ENCODE results near the gene CLK1.
"Not testable (repeated sequence)": the region's sequence is repeated elsewhere in the genome, so short reads cannot be mapped to it uniquely, and the experiment has no call there.

Gene CLK1

DNA sequence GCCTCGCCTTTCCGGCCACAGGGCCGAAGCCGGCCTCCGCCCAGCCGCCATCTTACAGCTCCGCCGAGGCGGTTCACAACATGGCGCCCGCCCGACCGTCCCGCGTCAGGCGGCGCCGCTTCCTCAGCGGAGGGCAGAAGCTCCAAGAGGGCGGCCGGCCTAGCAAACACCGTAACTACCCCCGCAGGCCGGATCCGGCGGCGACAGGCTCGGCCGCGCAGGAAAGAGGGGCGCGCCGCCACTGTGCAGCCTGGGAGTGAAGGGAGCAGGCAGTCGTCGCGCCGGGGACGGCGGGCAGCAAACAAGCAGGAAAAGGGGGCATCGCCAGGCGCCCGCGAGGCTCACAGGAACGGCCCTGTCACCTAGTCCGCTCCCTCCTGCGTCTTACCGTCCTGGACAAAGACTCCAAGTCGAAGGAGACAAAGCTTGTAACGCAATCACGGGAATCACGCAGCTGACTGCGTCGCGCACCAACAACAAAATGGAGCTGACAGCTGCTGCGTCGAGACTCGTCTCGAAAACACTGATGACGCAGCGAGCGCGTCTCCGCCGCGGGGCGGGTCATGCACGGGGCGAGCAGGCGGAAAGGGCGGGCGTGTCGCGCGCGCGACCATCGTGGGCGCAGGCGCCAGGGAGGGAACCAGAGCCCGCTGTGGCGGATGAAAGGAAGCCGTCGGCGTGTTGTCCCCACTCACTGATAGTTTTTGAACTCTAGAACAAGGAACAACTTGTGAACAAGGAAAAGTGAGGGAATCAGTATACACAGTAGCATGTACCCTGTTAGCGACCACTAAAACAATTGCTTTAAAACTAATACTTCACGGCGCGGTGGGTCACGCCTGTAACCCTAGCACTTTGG, at the start of gene CLK1:
Gene CLK1, minus strand, starts transcription at position 483 of the 859 bp plus-strand sequence. CDS start 2,796 bp downstream, outside the sequence.
- H3K9me3 ChIP-seq (ENCODE audit: low read length), result no peaks in the 10 kb centered on the region
- H3K4me1 ChIP-seq (ENCODE audit: insufficient read depth, low read length), result peaks cover 11% of the 10 kb centered on the region
- H3K36me3 ChIP-seq (ENCODE audit: insufficient read depth, low read length), result peaks cover 22% of the 10 kb centered on the region
- H3K27me3 ChIP-seq (ENCODE audit: insufficient read depth, low read length), result no peaks in the 10 kb centered on the region
- H2AFZ ChIP-seq (ENCODE audit: low read depth, low read length), result peak within 1 kb of the TSS; percentile 36
- H3K4me3 ChIP-seq (ENCODE audit: low read length), result peak within 1 kb of the TSS; percentile 72

DNA sequence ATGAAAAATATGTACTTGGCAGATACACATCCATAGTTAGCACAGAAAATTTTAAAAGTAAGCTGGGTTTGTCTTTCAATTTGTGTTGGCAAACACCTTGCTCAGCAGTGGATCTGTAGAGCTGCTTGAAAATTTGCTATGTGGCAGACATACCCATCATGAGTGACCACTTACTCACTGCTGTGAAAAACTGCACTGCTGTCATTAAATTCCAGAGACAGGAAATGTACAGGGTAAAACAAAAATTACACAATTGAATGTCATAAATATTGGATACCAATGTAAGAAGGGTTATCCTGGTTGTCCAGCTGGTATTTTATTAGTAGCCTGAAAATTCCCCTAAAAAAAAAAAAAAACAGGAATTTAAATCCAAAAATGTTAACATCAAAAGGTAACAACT, 49.2 kb upstream of the CLK1 start:
- Histone ChIP-seq H3K9me3 (ENCODE audit: low read length) (no peaks in the 10 kb centered on the region), H2AFZ (ENCODE audit: low read depth, low read length) (no peak overlapping the region), H3K4me1 (ENCODE audit: insufficient read depth, low read length) (no peaks in the 10 kb centered on the region), H3K4me3 (ENCODE audit: low read length) (no peak overlapping the region), H3K36me3 (ENCODE audit: insufficient read depth, low read length) (peaks cover 64% of the 10 kb centered on the region), H3K27me3 (ENCODE audit: insufficient read depth, low read length) (no peaks in the 10 kb centered on the region)

DNA sequence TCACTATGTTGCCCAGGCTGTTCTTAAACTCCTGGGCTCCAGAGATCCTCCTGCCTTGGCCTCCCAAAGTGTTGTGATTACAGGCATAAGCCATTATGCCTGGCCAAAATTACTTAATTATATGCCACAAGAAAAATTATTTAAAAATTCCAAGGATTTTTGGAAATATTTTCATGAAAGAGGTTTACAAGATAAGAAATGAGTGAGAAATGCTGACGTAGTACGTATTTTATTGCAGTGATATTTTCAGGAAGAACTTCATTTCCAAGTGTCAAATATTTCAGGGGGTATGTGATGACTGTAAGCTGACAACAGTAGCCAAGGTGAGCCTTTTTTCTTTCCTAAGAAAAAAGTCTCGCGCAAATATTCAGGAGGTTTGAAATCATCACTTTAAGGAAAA, 45.5 kb upstream of the CLK1 start:
- H3K27me3 ChIP-seq (ENCODE audit: insufficient read depth, low read length), result no peaks in the 10 kb centered on the region
- no peak overlapping the region for H3K4me3 ChIP-seq (ENCODE audit: low read length)
- no peaks in the 10 kb centered on the region for H3K9me3 ChIP-seq (ENCODE audit: low read length)
- peaks cover 65% of the 10 kb centered on the region for H3K36me3 ChIP-seq (ENCODE audit: insufficient read depth, low read length)
- H3K4me1 ChIP-seq (ENCODE audit: insufficient read depth, low read length), result no peaks in the 10 kb centered on the region
- no peak overlapping the region for H2AFZ ChIP-seq (ENCODE audit: low read depth, low read length)

GRCh38 chr2:200905618-200906296, 41.3 kb upstream of the CLK1 start:
- H3K9me3 ChIP-seq (ENCODE audit: low read length), result no peaks in the 10 kb centered on the region
- no peaks in the 10 kb centered on the region for H3K27me3 ChIP-seq (ENCODE audit: insufficient read depth, low read length)
- no peak overlapping the region for H3K4me3 ChIP-seq (ENCODE audit: low read length)
- peaks cover 57% of the 10 kb centered on the region for H3K36me3 ChIP-seq (ENCODE audit: insufficient read depth, low read length)
- H2AFZ ChIP-seq (ENCODE audit: low read depth, low read length), result no peak overlapping the region
- peaks cover 2% of the 10 kb centered on the region for H3K4me1 ChIP-seq (ENCODE audit: insufficient read depth, low read length)

GRCh38 chr2:200901459-200902072, 37.1 kb upstream of the CLK1 start:
- Histone ChIP-seq H3K4me1 (ENCODE audit: insufficient read depth, low read length) (peaks cover 2% of the 10 kb centered on the region), H2AFZ (ENCODE audit: low read depth, low read length) (no peak overlapping the region), H3K4me3 (ENCODE audit: low read length) (no peak overlapping the region), H3K27me3 (ENCODE audit: insufficient read depth, low read length) (no peaks in the 10 kb centered on the region), H3K9me3 (ENCODE audit: low read length) (no peaks in the 10 kb centered on the region), H3K36me3 (ENCODE audit: insufficient read depth, low read length) (peaks cover 71% of the 10 kb centered on the region)

DNA sequence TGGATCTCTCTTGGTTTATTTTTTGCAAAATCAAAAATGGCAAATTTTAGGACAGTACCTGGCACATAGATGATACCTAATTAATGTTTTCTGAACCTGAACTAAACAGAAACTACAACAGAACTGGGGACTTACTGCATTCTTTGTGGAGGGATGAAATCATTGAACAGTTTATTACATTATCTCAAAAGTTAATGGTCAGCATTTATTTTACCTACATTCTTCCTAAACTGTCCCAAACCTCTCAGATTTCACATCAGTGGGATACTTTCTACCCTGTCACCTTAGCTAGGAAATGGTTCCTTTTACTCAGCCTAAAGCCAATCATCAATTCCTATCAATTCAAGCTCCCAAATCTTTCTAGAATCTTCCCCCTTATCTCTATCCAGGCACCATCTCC, 35.0 kb upstream of the CLK1 start:
- Histone ChIP-seq H3K36me3 (ENCODE audit: insufficient read depth, low read length) (peaks cover 82% of the 10 kb centered on the region), H3K4me3 (ENCODE audit: low read length) (no peak overlapping the region), H2AFZ (ENCODE audit: low read depth, low read length) (no peak overlapping the region)

GRCh38 chr2:200888704-200889625, 24.5 kb upstream of the CLK1 start, which contains the start of the genes NIF3L1 and PPIL3:
Gene NIF3L1, plus strand, starts transcription at chr2:200889371. Its CDS starts 2,573 bp downstream, at chr2:200891944.
Gene PPIL3, minus strand, starts transcription at chr2:200889077. Its CDS starts 1,462 bp downstream, at chr2:200887615.
- peak within 1 kb of the TSS; percentile 81 for H2AFZ ChIP-seq (ENCODE audit: low read depth, low read length)
- H3K36me3 ChIP-seq (ENCODE audit: insufficient read depth, low read length), result peaks cover 15% of the 10 kb centered on the region
- H3K4me1 ChIP-seq (ENCODE audit: insufficient read depth, low read length), result peaks cover 14% of the 10 kb centered on the region
- no peaks in the 10 kb centered on the region for H3K27me3 ChIP-seq (ENCODE audit: insufficient read depth, low read length)
- H3K4me3 ChIP-seq (ENCODE audit: low read length), result peak within 1 kb of the TSS; percentile 94
- no peaks in the 10 kb centered on the region for H3K9me3 ChIP-seq (ENCODE audit: low read length)

More for the DNA sequence above, 35.0 kb upstream of the CLK1 start:
- Histone ChIP-seq H3K27me3 (ENCODE audit: insufficient read depth, low read length) (no peaks in the 10 kb centered on the region), H3K9me3 (ENCODE audit: low read length) (no peaks in the 10 kb centered on the region), H3K4me1 (ENCODE audit: insufficient read depth, low read length) (peaks cover 2% of the 10 kb centered on the region)

- H2AFZ ChIP-seq (ENCODE audit: low read depth, low read length); H3K27me3 ChIP-seq (ENCODE audit: insufficient read depth, low read length): not testable (repeated sequence)
- peaks cover 61% of the 10 kb centered on the region for H3K36me3 ChIP-seq (ENCODE audit: insufficient read depth, low read length)
Observed at GRCh38 chr2:200881715-200882249, 17.3 kb upstream of the CLK1 start.

DNA sequence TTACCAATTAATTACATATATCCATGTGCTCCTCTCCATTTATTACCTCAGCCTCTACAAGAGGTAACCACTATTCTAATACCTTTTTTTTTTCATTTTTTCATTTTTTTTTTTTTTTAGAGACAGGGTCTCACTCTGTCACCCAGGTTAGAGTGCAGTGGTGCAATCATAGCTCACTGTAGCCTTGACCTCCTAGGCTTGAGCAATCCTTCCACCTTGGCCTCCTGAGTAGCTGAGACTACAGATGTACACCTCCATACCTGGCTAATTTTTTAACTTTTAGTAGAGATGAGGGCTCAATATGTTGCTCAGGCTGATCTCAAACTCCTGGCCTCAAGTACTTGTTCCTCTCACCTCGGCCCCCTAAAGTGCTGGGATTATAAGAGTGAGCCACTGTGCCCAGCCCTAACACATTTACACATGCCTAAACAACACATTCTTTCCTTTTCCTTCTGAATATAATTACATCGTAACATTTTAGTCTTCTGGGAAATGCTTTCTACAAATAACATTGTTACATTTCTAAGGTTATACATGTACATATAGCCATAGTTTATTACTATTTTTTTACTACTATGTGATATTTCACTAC, 13.9 kb upstream of the CLK1 start:
- Histone ChIP-seq H3K36me3 (ENCODE audit: insufficient read depth, low read length) (peaks cover 71% of the 10 kb centered on the region), H3K4me1 (ENCODE audit: insufficient read depth, low read length) (no peaks in the 10 kb centered on the region), H3K9me3 (ENCODE audit: low read length) (no peaks in the 10 kb centered on the region), H2AFZ (ENCODE audit: low read depth, low read length) (no peak overlapping the region), H3K27me3 (ENCODE audit: insufficient read depth, low read length) (no peaks in the 10 kb centered on the region), H3K4me3 (ENCODE audit: low read length) (no peak overlapping the region)

More at GRCh38 chr2:200881715-200882249, 17.3 kb upstream of the CLK1 start:
- not testable (repeated sequence) for H3K9me3 ChIP-seq (ENCODE audit: low read length); H3K4me1 ChIP-seq (ENCODE audit: insufficient read depth, low read length); H3K4me3 ChIP-seq (ENCODE audit: low read length)

DNA sequence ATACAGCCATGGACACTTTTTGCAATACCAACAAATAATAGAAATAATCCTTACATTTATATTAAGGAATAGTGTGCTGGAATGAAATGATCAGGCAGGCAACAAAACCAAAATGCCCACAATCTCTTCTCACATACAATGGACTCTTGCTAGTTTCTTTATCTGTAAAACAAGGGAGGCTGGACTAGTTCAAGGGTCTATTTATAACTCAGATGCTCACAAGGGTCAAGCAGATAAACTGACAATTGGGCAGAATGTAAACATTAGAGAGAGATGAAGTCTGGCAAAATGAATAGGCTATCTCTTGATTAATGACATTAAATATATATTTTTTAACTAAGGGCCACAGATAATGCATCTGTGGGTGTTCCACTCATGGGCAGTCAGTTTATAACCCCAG, 13.0 kb upstream of the CLK1 start:
- no peaks in the 10 kb centered on the region for H3K4me1 ChIP-seq (ENCODE audit: insufficient read depth, low read length)
- no peaks in the 10 kb centered on the region for H3K27me3 ChIP-seq (ENCODE audit: insufficient read depth, low read length)
- no peak overlapping the region for H2AFZ ChIP-seq (ENCODE audit: low read depth, low read length)
- H3K4me3 ChIP-seq (ENCODE audit: low read length), result no peak overlapping the region
- H3K36me3 ChIP-seq (ENCODE audit: insufficient read depth, low read length), result peaks cover 75% of the 10 kb centered on the region
- no peaks in the 10 kb centered on the region for H3K9me3 ChIP-seq (ENCODE audit: low read length)

GRCh38 chr2:200873560-200873959, 9.1 kb upstream of the CLK1 start:
- Histone ChIP-seq H3K36me3 (ENCODE audit: insufficient read depth, low read length) (peaks cover 56% of the 10 kb centered on the region), H3K9me3 (ENCODE audit: low read length) (no peaks in the 10 kb centered on the region), H3K4me1 (ENCODE audit: insufficient read depth, low read length) (no peaks in the 10 kb centered on the region), H3K4me3 (ENCODE audit: low read length) (no peak overlapping the region), H2AFZ (ENCODE audit: low read depth, low read length) (no peak overlapping the region), H3K27me3 (ENCODE audit: insufficient read depth, low read length) (no peaks in the 10 kb centered on the region)

GRCh38 chr2:200871151-200871550, 6.7 kb upstream of the CLK1 start:
- peaks cover 38% of the 10 kb centered on the region for H3K36me3 ChIP-seq (ENCODE audit: insufficient read depth, low read length)
- no peak overlapping the region for H2AFZ ChIP-seq (ENCODE audit: low read depth, low read length)
- no peaks in the 10 kb centered on the region for H3K27me3 ChIP-seq (ENCODE audit: insufficient read depth, low read length)
- H3K4me3 ChIP-seq (ENCODE audit: low read length), result no peak overlapping the region
- no peaks in the 10 kb centered on the region for H3K4me1 ChIP-seq (ENCODE audit: insufficient read depth, low read length)
- no peaks in the 10 kb centered on the region for H3K9me3 ChIP-seq (ENCODE audit: low read length)

All from neuron (in vitro differentiated cells).